Prostate gland (tissue), 2 donors: ENCODE results near the gene NUP85.

Source experiments
- POLR2AphosphoS5 ChIP-seq: sonication (generic); formaldehyde crosslinking; IDR thresholded peaks from one replicate; pipeline ENCODE4 v1.6.1; 2017; ENCODE audit warnings: antibody characterized with exemption
- TF ChIP-seq, protein P1 (sequence below), 4 experiments: fragments of 200-600 bp in 2 of 4; fragments of 450-650 bp in 2 of 4; sonication (generic) in 2 of 4; IDR thresholded peaks; 1 replicate in 3 of 4; 2 replicates in 1 of 4; pipeline ENCODE4 v1.5.1; 2016 to 2019; ENCODE audit warnings: antibody characterized with exemption in 4 of 4, mild to moderate bottlenecking in 2 of 4, moderate library complexity in 2 of 4

DNA sequence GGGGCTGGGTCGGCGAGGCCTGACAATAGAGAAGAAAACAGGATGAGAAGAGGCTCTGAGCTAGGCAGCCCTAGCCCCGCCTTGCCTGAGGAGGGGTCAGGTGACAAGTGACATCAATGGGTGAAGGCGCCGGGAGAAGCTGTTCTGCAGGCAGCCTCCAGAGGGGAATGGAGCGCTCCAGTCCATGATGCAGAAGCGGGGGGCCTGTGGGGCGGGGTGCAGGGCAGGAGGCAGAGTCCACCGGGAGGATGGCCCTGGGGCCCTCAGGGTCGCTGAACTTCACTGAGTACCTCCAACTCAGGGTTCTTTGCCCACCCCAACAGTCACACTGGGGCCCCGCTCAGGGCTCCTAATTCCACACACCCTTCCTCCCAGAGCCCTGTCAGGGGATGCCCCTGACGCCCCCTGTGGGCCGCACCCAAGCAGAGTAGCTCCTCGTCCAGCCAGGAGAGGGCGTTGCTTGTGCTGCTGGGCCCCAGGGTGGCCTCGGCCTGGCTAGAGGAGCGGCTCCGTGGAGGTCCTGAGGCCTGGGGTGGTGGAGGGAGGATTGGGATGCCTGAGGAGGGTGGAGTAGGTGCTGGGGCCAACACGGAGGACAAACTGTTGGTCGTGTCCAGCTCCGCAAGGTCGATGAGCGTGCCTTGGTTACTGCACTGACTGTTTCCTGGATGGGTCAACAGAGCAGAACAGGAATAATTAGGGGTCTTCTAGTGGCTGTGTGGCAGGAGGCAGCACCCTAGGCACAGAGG is 35.1 kb downstream of the NUP85 start:
- TF ChIP-seq, protein P1, sequence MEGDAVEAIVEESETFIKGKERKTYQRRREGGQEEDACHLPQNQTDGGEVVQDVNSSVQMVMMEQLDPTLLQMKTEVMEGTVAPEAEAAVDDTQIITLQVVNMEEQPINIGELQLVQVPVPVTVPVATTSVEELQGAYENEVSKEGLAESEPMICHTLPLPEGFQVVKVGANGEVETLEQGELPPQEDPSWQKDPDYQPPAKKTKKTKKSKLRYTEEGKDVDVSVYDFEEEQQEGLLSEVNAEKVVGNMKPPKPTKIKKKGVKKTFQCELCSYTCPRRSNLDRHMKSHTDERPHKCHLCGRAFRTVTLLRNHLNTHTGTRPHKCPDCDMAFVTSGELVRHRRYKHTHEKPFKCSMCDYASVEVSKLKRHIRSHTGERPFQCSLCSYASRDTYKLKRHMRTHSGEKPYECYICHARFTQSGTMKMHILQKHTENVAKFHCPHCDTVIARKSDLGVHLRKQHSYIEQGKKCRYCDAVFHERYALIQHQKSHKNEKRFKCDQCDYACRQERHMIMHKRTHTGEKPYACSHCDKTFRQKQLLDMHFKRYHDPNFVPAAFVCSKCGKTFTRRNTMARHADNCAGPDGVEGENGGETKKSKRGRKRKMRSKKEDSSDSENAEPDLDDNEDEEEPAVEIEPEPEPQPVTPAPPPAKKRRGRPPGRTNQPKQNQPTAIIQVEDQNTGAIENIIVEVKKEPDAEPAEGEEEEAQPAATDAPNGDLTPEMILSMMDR (IDR thresholded peaks at IDR 0.05), result peak in 3 of 4 experiments; percentile 3 to 45 (median 28)
- TF ChIP-seq POLR2AphosphoS5, result no peak
